HG03196 (cell line): ENCODE measurements around the gene CCDC80.

Experiments
- ATAC-seq: cut with Tn5 transposase; IDR thresholded peaks from one replicate; pipeline ENCODE4 v1.9.1; 2021; ENCODE audit not compliant: unreplicated experiment

The CCDC80 gene

DNA sequence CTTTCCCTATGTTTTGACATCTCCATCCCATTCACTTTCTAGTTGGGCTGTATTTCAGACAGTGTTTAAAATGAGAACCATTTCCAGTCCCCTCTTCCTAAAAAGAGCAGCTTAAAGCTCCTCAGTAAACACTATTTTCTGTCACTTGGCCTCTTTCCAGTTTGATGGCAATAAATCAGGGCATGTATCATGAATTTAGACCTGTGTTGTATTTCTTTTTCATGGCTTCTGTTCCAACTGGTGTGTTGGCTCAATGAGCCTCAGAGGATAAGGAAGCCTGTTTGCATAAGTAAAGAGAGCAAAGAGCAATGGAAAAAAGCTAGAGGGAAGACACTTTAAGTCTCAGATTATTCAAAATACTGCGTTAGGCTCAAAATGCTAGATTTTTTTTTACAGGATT, 7.2 kb downstream of the CCDC80 start:
- ATAC-seq, result no peak

- no peak for ATAC-seq
Measured at GRCh38 chr3:112633191-112633590, 7.8 kb downstream of the CCDC80 start.

- no peak for ATAC-seq
Measured at GRCh38 chr3:112632596-112632995, 8.3 kb downstream of the CCDC80 start.

- no peak for ATAC-seq
Measured at GRCh38 chr3:112631257-112631656, 9.7 kb downstream of the CCDC80 start.

DNA sequence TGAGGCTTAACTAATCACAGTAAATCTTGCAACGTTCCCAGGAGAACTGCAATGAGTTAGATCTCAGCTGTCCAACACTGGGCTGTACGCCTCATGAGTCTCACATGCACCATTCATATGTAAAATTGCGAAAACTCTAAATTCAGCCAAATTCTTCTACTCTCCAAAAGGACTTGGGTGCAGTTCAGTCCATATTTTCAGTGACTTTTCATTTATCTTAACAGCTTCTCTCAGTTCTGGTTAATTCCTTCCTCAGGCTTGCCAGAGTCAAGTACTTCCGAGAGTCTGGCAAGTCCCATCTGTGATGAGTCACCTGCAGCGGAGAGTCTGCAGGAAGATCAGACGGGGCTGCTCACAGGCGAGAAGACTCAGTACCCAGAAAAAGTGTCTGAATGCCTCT, 11.5 kb downstream of the CCDC80 start:
- ATAC-seq, result no peak

- no peak for ATAC-seq
Measured at GRCh38 chr3:112627919-112628466, 12.9 kb downstream of the CCDC80 start.

DNA sequence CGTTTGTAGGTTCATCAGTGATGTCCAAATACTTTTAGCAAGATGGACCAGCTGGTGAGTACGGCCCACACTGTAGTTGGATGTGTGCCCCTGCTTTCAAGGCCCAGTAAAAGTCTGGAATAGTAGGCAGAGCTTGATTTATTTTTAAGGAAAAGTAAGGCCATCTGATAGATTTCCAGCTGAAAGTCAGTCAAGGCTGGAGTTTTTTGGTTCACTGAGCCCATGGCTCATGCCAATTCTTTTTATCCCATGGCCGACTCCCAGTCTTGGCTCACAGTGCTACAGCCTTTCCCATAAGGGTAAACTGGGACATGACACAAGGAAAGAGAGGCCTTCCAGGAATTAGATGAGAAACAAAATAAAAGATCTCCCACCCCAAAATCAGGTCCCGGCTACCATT, 13.5 kb downstream of the CCDC80 start:
- no peak for ATAC-seq

DNA sequence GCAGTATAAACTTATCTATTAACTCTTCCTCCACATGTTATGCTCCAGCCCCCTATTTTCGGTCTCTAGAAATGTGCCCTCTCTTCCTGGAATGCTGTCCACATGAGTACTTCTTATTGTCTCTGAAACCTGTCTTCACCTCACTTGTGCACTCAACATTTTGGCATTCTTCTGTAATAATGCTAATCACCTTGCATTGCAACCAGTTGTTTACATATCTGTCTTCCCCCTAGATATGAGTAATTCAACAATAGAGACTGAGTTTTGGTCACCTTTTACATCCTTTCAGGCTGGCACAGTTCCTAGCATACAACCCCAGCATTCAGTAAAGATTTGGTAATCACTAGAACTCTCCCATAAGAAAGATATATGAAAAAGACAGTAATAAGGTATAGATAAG, 17.2 kb downstream of the CCDC80 start:
- no peak for ATAC-seq

- ATAC-seq, result no peak
Measured at GRCh38 chr3:112623213-112623612, 17.7 kb downstream of the CCDC80 start.

GRCh38 chr3:112619295-112619694, 21.6 kb downstream of the CCDC80 start:
- ATAC-seq, result no peak

GRCh38 chr3:112617285-112617684, 23.7 kb downstream of the CCDC80 start:
- ATAC-seq, result no peak

DNA sequence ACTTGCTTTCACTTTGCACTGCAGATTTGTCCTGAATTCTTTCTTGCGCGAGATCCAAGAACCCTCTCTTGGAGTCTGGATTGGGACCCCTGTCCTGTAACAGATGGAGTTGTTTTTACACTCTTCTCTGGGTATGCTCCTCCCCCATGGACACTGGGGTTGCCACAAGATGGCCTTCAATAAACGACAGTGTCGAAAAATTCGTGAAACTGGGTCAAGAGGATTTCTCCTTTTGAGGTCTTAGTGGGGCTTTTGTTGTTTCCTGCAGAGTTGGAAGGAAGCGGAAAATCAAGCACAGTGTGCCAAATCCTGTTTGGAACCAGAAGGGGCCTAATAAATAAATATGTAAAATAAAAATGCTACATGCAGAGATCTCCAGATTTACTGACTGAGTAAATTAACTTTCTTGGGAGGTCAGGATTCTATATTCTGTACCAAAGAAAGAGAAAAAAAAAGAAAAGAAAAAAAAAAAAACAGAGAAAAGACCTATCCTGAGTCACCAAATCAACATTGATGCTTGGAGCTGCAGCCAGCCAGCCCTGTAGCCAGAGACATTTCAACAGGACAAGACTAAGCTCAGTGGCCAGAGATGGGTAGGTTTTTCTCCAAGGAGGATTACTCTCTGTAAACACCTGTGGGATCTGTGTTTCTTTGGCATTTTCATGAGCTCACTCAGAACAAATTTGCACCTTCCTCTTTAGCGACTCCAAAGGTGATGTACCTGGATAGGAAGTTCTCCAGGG, 24.8 kb downstream of the CCDC80 start:
- ATAC-seq, result no peak

GRCh38 chr3:112611752-112612515, 29.0 kb downstream of the CCDC80 start:
- ATAC-seq, result no peak

DNA sequence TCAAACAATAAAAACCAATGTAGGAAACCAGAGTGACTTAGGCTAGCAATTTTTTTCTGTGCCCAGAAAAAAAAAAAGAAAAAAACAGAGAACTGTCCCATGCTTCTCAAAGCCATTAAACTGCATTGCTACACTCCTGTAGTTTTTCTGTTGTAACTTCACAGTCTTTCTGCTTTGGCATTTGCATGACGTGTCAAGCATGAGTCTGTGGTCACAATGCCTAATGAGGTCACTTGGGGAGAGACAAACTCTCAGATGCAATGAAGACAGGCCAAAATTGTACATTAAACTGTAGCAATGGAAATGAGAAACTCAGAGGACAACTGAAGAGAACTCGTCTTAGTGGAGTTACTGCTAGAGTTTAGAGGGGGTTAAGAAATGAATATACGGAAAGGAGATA, 30.8 kb downstream of the CCDC80 start:
- ATAC-seq, result no peak

- ATAC-seq, result no peak
Measured at GRCh38 chr3:112607863-112608262, 33.1 kb downstream of the CCDC80 start.

DNA sequence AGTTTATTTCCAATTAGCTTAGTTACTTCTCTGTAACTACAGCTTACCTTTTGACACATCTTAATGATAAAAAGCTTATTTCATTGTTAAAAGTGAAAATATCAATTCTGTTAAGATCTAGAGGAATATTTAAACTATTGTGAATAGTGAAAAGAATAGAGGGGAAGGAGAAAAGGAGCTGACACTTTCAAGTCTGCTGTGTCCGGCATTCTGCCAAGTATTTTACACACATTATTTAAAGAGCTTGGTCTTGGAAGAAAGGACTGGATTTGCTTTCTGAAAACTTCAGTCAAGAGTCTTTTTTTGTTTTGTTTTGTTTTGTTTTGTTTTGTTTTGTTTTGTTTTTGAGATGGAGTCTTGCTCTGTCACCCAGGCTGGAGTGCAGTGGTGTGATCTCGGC, 34.8 kb downstream of the CCDC80 start:
- no peak for ATAC-seq

- ATAC-seq, result no peak
Measured at GRCh38 chr3:112605285-112605684, 35.7 kb downstream of the CCDC80 start.

DNA sequence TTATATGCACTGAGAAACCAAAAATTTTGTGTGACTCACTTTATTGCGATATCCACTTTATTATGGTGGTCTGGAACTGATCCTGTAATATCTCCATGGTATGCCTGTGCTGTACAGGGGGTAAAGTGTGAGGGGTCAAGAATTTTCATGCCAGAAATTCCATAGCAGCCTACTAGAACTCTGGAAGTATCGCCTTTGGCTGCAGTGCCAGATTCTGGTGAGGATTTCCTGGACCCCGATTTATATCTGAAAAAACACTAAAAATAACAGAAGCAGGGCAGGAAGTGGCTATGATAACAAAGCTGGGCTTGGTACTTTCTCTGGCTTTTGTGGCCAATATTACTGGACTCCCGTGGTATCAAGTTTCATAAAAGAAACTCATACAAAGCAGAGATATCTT, 36.4 kb downstream of the CCDC80 start:
- ATAC-seq, result no peak

DNA sequence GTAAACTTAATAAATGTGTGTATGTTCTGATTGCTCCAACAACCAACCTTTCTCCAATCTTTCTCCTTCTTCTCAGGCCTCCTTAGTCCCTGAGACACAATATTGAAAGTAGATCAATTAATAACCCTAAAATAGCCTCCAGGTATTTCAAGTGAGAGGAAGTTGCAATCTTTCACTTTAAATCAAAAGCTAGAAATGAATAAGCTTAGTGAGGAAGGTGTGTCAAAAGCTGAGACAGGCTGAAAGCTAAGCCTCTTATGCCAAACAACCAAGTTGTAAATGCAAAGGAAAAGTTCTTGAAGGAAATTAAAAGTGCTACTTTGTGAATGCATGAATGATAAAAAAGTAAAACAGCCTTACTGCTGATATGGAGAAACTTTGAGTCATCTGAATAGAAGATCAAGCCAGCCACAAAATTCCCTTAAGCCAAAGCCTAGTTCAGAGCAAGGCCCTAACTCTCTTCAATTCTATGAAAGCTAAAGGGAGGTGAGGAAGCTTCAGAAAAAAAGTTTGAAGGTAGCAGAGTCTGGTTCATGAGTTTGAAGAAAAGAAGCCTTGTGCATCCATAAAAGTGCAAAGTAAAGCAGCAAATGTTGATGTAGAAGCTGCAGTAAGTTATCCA, 38.6 kb downstream of the CCDC80 start:
- peak; percentile 82 for ATAC-seq

DNA sequence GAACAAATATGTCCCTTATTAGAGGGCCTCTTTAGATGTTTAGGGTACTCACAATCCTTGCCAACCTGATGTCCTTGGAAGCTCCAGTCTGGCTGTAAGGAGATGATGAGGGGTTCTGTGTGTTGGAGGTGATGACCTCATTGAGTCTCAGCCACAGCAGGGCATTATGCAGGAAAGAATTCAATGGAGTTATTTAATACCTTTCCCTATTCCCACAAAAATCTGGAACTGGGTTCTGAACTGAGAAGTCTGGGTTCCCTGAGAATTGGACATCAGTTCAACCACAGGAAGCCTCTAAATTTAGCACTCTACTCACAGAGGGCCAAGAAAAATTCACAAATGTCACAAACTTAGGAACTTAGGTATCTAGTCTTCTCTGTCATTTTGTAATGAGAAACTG, 42.2 kb downstream of the CCDC80 start:
- ATAC-seq, result no peak

GRCh38 chr3:112597945-112598344, 43.0 kb downstream of the CCDC80 start:
- no peak for ATAC-seq

DNA sequence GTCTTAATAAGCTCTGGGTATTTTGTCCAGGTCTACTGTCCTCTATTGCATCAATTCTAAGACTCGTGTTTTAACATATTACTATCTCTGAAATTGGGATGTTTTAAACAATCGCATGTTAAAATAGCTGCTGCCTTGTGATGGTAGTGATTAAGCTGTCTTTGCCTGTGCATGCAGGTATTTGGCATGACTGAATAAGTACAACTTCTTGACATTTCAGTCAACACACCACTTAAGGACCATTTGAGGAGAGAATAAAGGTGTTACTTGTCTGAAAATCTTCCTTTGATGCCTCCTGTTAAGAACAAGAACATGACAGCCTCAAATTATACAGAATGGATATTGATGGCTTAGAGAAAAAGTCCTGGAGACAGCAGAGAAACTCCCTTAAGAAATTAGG, 46.1 kb downstream of the CCDC80 start:
- no peak for ATAC-seq
